Nephron progenitor cell (in vitro differentiated cells): Measurements from ENCODE around the gene SPRYD3.

Experiments
- DNase-seq: peaks from one replicate; pipeline ENCODE4 v3.0.0; 2021
- H3K27ac Mint-ChIP-seq: 2 replicates; pipeline ENCODE4 v1.8.0; 2021; ENCODE audit warnings: mild to moderate bottlenecking, moderate library complexity, mixed read lengths
- H3K27me3 Mint-ChIP-seq: 2 replicates; pipeline ENCODE4 v1.8.0; 2021; ENCODE audit warnings: mild to moderate bottlenecking, low read depth, mixed read lengths; ENCODE audit not compliant: poor library complexity
- H3K36me3 Mint-ChIP-seq: 2 replicates; pipeline ENCODE4 v1.8.0; 2021; ENCODE audit warnings: low read depth, mixed read lengths
- H3K4me1 Mint-ChIP-seq: 2 replicates; pipeline ENCODE4 v1.8.0; 2021; ENCODE audit warnings: mixed read lengths
- H3K4me3 Mint-ChIP-seq: 2 replicates; pipeline ENCODE4 v1.8.0; 2021; ENCODE audit warnings: mild to moderate bottlenecking, moderate library complexity, mixed read lengths
- H3K9me3 Mint-ChIP-seq: 2 replicates; pipeline ENCODE4 v1.8.0; 2021; ENCODE audit warnings: mild to moderate bottlenecking, moderate library complexity, mixed read lengths
- CTCF ChIP-seq: fragments of 200-600 bp; sonication (generic); IDR thresholded peaks from 2 replicates; pipeline ENCODE4 v1.5.0; 2021; ENCODE audit warnings: antibody characterized with exemption

Gene SPRYD3

GRCh38 chr12:53062011-53062961, 16.9 kb downstream of the SPRYD3 start:
- Mint-ChIP-seq H3K4me1 (peaks cover 55% of the 10 kb centered on the region), H3K36me3 (no peaks in the 10 kb centered on the region), H3K27ac (no peak overlapping the region), H3K9me3 (no peaks in the 10 kb centered on the region), H3K4me3 (no peak overlapping the region), H3K27me3 (peaks cover 6% of the 10 kb centered on the region)
- no peak for DNase-seq
- no peak for TF ChIP-seq CTCF

GRCh38 chr12:53061404-53062010, 17.7 kb downstream of the SPRYD3 start:
- Mint-ChIP-seq H3K27me3 (peaks cover 6% of the 10 kb centered on the region), H3K27ac (no peak overlapping the region), H3K36me3 (no peaks in the 10 kb centered on the region), H3K4me1 (peaks cover 49% of the 10 kb centered on the region), H3K4me3 (no peak overlapping the region), H3K9me3 (no peaks in the 10 kb centered on the region)
- no peak for TF ChIP-seq CTCF
- DNase-seq: no peak

GRCh38 chr12:53060721-53061276, 18.4 kb downstream of the SPRYD3 start:
- Mint-ChIP-seq H3K4me3 (no peak overlapping the region), H3K27ac (no peak overlapping the region), H3K9me3 (no peaks in the 10 kb centered on the region), H3K27me3 (peaks cover 10% of the 10 kb centered on the region), H3K4me1 (peaks cover 46% of the 10 kb centered on the region), H3K36me3 (no peaks in the 10 kb centered on the region)
- TF ChIP-seq CTCF: no peak
- DNase-seq: no peak

GRCh38 chr12:53060064-53060720, 19.0 kb downstream of the SPRYD3 start:
- Mint-ChIP-seq H3K4me3 (no peak overlapping the region), H3K36me3 (no peaks in the 10 kb centered on the region), H3K9me3 (no peaks in the 10 kb centered on the region), H3K4me1 (peaks cover 52% of the 10 kb centered on the region), H3K27ac (no peak overlapping the region), H3K27me3 (peaks cover 10% of the 10 kb centered on the region)
- TF ChIP-seq CTCF: no peak
- DNase-seq: no peak

GRCh38 chr12:53059434-53060063, 19.6 kb downstream of the SPRYD3 start:
- DNase-seq: no peak
- H3K9me3 Mint-ChIP-seq: no peaks in the 10 kb centered on the region
- no peaks in the 10 kb centered on the region for H3K36me3 Mint-ChIP-seq
- no peak for TF ChIP-seq CTCF
- H3K4me3 Mint-ChIP-seq: no peak overlapping the region
- H3K27me3 Mint-ChIP-seq: peaks cover 10% of the 10 kb centered on the region
- peaks cover 55% of the 10 kb centered on the region for H3K4me1 Mint-ChIP-seq
- H3K27ac Mint-ChIP-seq: no peak overlapping the region
